HG03103 (cell line): ENCODE measurements around the gene NBDY.
"Not testable (repeated sequence)": the region's sequence is repeated elsewhere in the genome, so short reads cannot be mapped to it uniquely, and the experiment has no call there.

Experiments
- ATAC-seq: cut with Tn5 transposase; IDR thresholded peaks from one replicate; pipeline ENCODE4 v1.9.1; 2021; ENCODE audit warnings: low read depth; ENCODE audit not compliant: unreplicated experiment

Gene NBDY

GRCh38 chrX:56729152-56729850 is at the start of gene NBDY:
TSS of gene NBDY (plus strand) at chrX:56729243. CDS start at chrX:56729354, 111 bp downstream.
- peak; percentile 76 for ATAC-seq

GRCh38 chrX:56704530-56704929 is 24.5 kb upstream of the NBDY start:
- ATAC-seq: not testable (repeated sequence)

- ATAC-seq: no peak
Measured at GRCh38 chrX:56726605-56727004, 2.4 kb upstream of the NBDY start.

GRCh38 chrX:56727531-56727930 is 1.5 kb upstream of the NBDY start:
- no peak for ATAC-seq

GRCh38 chrX:56728321-56728720 is 722 bp upstream of the NBDY start:
- no peak for ATAC-seq

GRCh38 chrX:56728752-56729151 is 291 bp upstream of the NBDY start:
- peak; percentile 37 for ATAC-seq

GRCh38 chrX:56733459-56734046 is 4.5 kb downstream of the NBDY start:
- no peak for ATAC-seq

- no peak for ATAC-seq
Measured at GRCh38 chrX:56736219-56736618, 7.2 kb downstream of the NBDY start.

- no peak for ATAC-seq
Measured at GRCh38 chrX:56738670-56739069, 9.6 kb downstream of the NBDY start.

GRCh38 chrX:56744996-56745395 is 16.0 kb downstream of the NBDY start:
- no peak for ATAC-seq

- ATAC-seq: no peak
Measured at GRCh38 chrX:56746996-56747395, 18.0 kb downstream of the NBDY start.

GRCh38 chrX:56751071-56751470 is 22.0 kb downstream of the NBDY start:
- no peak for ATAC-seq

GRCh38 chrX:56757327-56757726 is 28.3 kb downstream of the NBDY start:
- peak; percentile 69 for ATAC-seq

GRCh38 chrX:56758456-56758855 is 29.4 kb downstream of the NBDY start:
- no peak for ATAC-seq

GRCh38 chrX:56759736-56760409 is 30.8 kb downstream of the NBDY start:
- ATAC-seq: no peak

- ATAC-seq: not testable (repeated sequence)
Measured at GRCh38 chrX:56760410-56761124, 31.5 kb downstream of the NBDY start.

- ATAC-seq: no peak
Measured at GRCh38 chrX:56761167-56761566, 32.1 kb downstream of the NBDY start.

GRCh38 chrX:56762220-56762619 is 33.2 kb downstream of the NBDY start:
- ATAC-seq: peak; percentile 45

GRCh38 chrX:56762707-56763555 is 33.9 kb downstream of the NBDY start:
- no peak for ATAC-seq

- no peak for ATAC-seq
Measured at GRCh38 chrX:56763556-56764152, 34.6 kb downstream of the NBDY start.
